LNCAP (cell line): Measurements from ENCODE around the gene CFAP45.

Experiments
- CTCF ChIP-seq: fragments of 450-650 bp; IDR thresholded peaks from 2 replicates; pipeline ENCODE4 v1.5.1; 2017; ENCODE audit warnings: mild to moderate bottlenecking

The CFAP45 gene

GRCh38 chr1:159924025-159924790 is 24.2 kb upstream of the CFAP45 start:
- no peak for TF ChIP-seq CTCF

GRCh38 chr1:159923203-159924024 is 23.4 kb upstream of the CFAP45 start:
- TF ChIP-seq CTCF, result no peak

GRCh38 chr1:159922511-159923202 is 22.7 kb upstream of the CFAP45 start:
- TF ChIP-seq CTCF, result no peak

- no peak for TF ChIP-seq CTCF
These were observed 21.9 kb upstream of the CFAP45 start for GRCh38 chr1:159921700-159922504.

GRCh38 chr1:159921251-159921650 is 21.3 kb upstream of the CFAP45 start:
- TF ChIP-seq CTCF, result no peak

GRCh38 chr1:159920651-159921050 is 20.7 kb upstream of the CFAP45 start:
- no peak for TF ChIP-seq CTCF

GRCh38 chr1:159920202-159920601 is 20.2 kb upstream of the CFAP45 start:
- no peak for TF ChIP-seq CTCF
